HUDEP-2 (cell line): ENCODE results near the gene NXPE3.

ENCODE experiments used
- DNase-seq, 76 experiments: peaks; one replicate each; lab custom pipeline; 2025; ENCODE audit not compliant: unreplicated experiment in 76 of 76; lab: John Stamatoyannopoulos, UW

Gene NXPE3

DNA sequence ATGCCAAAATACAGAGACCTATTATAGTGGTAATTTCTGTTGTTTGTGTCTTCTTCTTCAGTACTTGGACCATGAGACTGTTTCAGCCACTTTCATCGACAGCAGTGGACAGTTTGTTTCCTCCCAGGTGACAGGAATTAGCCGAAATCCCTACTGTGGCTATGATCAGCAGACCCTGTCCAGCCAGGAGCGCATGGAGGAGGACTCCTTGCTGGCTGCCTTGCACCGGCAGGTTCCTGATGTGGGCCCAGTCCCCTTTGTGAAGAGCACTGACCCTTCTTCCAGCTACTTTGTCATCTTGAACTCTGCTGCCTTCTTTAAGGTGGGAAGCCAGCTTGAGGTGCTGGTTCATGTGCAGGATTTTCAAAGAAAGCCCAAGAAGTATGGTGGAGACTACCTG lies 22.2 kb downstream of the NXPE3 start:
- DNase-seq: no peak

DNA sequence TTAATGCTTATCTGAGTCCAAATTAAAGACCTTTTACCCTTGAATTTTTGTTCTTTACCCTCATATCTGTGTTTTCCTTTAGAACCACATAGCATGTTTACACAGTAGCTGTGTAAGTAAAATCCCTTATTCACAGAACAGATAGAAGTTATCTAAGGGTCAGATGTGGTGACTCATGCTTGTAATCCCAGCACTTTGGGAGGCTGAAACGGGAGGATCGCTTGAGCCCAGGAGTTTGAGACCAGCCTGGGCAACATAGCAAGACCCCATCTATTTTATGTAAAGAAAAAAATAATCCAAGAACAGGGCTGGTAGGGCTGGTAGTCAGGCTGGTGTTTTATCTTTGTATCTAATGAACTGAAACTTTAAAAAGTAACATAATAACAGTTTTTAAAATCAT lies 23.2 kb downstream of the NXPE3 start:
- no peak for DNase-seq

DNA sequence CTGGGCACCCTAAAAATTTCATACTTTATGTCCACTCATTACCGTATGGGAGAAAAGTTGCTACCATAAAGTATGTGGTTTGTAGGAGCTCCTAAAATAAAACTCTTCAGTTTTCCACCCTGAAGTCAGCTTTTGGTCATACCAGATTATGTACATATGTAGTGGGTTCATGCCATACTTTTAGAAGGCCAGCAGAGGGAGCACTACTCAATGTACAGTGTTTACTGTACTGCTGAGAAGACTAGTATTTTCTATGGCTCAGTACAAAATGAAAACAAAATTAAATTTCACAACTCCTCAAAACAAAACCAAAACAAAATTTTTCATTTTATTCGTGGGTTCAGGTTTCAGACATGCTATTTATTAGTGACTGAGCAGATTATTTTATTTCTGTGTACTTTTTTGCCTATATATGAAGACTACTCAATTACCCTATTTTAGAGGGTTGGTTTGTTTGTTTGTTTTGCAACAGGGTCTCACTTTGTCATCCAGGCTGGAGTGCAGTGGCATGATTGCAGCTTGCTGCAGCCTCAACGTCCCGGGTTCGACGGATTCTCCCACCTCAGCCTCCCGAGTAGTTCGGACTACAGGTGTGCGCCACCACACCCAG lies 24.3 kb downstream of the NXPE3 start:
- peak in 43 of 76 experiments; percentile 5 to 70 (median 34) for DNase-seq

DNA sequence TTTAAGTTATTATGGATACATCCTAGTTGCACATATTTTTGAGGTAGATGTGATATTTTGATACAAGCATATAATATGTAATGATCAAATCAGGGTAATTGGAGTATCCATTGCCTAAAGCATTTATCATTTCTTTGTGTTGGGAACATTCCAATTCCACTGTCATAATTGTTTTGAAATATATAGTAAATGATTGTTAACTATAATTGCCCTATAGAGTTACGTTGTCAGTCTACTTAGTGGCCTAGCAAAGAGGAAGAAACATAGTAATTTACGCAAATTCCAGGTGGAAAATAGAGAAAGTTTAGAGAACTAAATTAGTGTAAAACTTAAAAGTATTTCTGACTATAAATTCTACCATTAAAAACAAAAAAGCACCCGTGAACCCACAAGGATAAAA lies 24.9 kb downstream of the NXPE3 start:
- no peak for DNase-seq

DNA sequence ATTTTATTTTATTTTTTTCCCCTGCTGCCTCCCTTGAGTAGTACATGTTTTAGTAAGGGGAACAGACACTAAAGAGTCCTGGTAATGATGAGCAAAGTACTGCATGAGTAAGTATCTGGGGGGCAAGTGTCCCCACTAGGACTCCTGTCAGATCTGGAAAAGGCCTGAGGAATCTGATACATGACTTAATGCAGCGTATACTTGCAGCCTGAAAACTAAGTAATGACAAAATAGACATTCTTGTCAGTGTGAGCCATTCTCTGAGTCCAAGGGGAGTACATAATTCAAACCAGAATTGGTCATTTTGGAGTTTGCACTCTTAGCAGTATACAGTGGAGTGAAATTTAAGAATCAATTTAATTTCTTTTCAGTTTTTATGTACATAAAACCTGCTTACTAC lies 27.5 kb downstream of the NXPE3 start:
- DNase-seq: no peak

DNA sequence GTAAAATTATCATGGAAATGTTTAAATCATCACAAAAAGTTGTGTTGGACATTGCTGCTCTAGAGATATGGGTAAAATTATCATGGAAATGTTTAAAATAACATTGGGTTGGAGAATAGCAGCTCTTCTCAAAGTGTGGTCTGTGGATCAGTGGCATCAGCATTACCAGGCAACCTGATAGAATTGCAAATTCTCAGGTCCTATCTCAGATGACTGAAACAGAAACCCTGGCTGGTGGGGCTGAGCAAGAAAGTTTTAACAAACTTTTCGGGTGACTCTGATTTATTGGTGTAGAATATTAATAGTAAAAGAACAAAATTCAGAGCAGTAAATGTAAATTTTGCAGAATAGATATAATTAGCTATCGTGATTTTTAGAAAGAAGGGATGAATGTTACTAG lies 28.9 kb downstream of the NXPE3 start:
- no peak for DNase-seq

DNA sequence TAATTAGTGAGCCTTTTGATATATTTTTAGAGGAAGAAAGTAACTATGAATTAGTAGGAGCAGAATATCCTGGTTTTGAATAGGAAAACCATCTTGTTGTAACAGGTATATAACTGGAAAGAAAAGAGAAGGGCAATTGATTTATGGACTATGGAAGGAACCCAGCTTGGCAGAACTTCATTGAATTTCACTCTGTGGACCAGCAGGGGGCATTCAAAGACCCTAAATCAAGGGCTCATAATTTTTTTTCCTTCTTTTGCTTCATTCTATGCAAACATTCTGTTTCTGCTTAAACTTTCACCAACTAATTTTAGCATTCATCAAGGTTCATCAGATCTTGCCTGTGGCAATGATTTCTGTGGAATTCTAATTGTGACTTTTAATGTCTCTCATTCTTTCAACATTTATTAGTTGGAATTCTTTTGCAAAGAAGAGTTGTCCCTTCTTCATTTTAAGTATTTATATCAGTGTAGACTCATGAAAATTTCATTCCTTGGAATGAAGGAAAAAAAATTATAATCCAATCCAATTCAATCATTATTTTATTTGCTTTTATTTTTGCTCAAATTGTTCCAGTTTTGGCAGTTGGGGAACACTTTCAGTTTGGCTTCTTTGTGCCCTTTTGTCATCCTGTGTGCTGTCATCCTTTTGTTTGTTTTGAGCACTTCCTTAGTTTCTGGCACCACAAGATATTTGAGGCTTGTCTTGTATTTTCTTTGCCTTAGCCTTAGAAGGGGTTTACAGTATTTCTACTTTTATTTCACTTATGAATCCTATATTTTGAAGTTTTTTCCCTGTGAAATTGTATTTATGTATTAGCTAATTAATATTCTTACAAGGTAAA lies 30.4 kb downstream of the NXPE3 start:
- DNase-seq: peak in 8 of 76 experiments; percentile 2 to 25 (median 16)

DNA sequence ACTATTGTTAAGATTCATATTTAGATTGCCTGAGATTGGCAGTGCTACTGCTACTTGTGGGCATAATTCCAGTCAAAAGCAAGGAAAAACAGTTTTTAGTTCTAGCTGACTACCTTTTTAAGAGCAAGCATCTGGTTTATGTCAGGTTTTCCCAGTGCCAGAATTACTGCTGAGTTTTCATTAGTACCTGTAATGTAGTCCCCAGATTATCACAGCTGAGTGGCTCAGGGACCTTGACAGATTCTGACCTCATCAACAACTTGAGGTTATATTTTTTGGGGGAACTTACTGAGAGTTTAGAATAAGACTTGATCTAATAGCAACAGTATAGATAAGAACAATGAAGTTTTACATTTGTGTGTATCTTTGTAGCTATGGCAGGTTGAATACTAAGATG lies 31.0 kb downstream of the NXPE3 start:
- DNase-seq: no peak

DNA sequence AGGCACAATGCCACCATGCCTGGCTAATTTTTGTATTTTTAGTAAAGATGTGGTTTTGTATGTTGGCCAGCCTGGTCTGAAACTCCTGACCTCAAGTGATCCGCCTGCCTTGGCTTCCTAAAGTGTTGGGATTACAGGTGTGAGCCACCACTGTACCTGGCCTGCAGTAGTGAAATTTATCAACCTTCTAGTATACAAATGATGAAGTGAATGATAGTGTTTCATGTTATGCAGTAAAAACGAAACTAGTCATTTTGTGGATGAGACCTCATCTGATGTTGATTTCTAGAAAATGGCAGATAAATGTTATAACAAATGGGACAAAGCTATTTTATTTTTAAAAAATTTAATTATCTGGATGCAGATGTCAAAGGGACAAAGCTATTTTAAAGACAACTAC lies 32.9 kb downstream of the NXPE3 start:
- DNase-seq: no peak

DNA sequence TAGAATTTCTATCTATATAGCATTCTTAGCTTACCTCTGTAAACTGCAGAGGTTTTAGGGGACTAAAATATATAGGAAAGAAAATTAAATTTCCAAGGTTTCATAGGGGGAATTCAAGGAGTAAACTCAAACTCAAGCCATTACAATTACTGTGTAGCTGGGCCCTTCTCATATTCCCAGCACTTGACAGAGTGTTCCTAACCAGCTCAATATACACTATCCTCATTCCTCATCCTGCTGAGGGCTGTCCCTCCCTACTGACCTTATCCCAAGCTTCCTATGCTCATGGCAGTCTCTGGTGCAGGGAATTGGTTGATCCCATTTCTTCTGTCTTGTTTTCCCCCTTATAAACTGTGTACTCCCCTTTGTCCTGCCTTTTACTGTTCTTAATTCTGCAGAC lies 33.9 kb downstream of the NXPE3 start:
- no peak for DNase-seq

DNA sequence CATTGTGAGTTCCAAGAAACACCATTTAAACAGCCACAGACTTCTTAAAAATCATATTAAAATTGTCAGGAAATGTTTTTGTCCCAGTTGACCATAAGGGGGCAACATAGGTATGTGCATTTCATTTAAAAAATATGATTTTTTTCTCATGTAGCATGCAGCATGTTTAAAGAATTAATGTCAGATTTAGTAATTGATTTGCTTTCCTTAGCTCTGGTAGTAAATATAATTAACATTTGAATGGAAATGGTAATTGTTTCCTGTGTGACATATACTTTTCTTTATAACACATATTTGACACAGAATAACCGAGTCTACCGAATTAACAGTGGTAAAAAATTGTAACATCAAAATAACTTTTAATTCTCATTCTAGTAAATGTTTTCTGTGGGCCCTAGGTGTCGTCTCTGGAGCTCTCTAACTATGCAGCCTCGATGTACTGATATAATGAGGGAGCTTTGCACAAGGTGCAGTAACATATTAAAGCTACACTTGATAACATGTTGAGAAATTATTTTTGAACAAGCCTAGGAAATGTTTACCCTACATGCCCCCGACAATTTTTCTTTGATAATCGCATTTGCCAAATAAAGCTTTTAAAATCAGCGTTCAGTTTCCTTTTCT lies 34.9 kb downstream of the NXPE3 start:
- peak in 7 of 76 experiments; percentile 4 to 22 (median 15) for DNase-seq

DNA sequence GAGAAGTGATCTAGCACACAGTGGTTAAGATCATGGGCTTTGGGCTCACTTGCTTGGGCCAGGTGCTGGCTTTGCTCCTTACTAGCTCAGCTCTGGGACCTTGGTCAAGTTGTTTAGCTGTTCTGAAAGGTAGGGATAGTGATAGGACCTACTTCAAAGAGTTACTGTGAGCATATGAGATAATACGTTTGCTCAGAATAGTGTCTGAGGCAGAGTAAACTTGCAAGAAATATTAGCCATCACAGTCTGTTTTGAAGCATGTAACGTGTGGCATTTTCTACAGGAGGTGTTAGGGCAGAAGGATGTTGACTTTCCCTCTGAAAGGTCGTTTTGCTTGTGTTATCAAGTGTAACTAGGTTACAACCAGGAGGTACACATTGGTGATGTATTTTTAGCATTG lies 35.8 kb downstream of the NXPE3 start:
- no peak for DNase-seq

DNA sequence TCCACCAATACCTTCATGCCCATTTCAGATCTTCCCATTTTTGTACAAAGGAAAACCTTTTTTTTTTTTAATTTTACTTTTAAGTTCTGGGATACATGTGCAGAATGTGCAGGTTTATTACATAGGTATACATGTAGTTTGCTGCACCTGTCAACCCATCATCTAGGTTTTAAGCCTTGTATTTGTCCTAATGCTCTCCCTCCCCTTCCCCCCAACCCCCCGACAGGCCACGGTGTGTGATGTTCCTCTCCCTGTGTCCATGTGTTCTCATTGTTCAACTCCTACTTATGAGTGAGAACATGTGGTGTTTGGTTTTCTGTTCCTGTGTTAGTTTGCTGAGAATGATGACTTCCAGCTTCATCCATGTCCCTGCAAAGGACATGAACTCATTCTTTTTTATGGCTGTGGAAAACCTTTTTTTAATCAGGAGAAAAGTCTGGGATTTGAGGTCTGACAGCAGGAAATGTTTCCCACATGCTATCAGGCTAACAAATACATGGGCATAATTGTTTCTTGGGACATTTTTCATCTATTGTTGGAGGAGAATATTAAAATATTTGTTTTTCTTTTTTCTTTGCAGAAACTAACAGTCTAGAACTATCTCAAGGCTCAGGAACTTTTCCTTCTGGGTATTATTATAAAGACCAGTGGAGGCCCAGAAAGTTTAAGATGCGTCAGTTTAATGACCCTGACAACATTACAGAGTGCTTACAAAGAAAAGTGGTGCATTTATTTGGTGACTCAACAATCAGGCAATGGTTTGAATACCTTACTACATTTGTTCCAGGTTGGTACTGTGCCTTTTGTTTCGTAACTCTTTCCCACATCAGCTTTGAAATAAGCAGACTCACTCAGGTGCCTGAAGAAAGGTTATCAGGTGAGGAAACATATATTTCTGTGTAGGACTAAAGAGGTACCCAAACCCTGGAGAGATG lies 37.5 kb downstream of the NXPE3 start:
- DNase-seq: no peak

DNA sequence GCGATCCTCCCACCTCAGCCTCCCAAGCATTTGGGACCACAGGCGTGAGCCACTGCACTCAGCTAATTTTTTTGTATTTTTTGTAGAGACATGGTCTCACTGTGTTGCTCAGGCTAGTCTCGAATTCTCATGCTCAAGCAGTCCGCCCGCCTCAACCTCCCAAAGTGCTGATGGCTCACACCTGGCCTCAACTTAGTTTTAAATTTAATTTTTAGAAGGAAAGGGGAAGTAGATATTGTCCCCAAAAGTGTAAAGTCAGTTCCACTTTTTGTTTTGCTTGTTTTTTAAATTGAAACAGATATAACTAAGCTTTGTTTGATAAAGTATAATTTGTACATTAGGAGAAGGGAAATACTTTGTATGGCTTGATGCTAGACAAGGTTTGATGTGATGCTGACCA lies 39.0 kb downstream of the NXPE3 start:
- no peak for DNase-seq

DNA sequence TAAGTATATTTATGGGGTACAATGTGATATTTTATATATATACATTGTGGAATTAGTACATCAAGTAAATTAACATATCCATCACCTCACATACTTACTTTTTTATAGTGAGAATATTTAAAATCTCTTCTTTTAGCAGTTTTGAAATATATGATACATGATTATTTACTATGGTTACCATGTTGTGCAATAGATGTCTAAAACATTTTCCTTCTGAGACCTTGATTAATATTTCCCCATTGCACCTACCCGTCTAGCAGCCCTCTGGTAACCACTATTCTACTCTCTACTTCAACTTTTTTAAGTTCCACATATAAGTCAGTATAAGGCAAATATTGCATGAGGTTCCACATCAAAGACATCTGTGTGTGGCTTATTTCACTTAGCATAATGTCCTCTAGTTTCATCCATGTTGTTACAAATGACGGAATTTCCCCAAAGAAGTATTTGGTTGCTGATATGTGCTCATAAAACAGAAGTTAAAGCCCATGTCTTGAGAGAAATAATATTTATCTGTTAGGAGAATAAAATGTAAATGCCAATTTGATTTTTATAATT lies 40.7 kb downstream of the NXPE3 start:
- DNase-seq: no peak

DNA sequence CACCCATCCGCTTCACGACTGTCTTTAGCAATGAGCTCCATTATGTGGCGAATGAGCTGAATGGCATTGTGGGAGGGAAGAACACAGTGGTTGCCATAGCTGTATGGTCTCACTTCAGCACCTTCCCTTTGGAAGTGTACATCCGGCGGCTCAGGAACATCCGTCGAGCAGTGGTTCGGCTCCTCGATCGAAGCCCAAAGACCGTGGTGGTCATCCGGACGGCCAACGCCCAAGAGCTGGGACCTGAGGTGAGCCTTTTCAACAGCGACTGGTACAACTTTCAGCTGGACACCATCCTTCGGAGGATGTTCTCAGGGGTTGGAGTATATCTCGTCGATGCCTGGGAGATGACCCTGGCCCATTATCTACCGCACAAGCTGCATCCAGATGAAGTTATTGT lies 42.5 kb downstream of the NXPE3 start:
- DNase-seq: no peak

DNA sequence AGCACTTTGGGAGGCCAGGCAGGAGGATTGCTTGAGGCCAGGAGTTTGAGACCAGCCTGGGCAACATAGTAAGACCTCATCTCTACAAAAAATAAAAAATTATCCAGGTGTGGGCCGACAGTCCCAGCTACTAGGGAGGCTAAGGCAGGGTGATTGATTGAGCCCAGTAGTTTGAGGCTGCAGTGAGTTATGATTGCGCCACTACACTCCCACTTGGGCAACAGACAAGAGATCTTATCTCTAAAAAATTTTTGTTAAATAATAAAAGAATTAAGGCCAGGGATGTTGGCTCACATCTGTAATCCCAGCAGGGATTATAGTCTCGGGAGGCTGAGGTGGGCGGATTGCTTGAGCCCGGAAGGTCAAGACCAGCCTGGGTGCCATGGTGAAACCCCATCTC lies 44.5 kb downstream of the NXPE3 start:
- no peak for DNase-seq

DNA sequence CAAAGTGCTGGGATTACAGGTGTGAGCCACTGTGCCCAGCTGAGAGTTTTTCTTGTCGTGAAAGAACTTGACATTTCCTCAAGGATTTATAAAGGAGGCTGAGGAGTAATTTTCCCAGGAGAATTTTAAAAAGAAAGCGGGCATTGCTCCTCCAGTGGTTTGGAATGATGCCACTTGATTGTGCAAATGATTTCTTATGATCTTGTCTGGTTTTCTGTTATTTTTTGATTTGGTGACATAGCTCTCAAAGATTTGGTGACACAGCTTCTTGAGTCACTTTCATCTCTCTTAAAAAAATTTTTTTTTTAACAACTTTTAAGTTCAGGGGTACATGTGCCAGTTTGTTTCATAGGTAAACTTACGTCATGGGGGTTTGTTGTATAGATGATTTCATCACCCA lies 45.7 kb downstream of the NXPE3 start:
- no peak for DNase-seq

DNA sequence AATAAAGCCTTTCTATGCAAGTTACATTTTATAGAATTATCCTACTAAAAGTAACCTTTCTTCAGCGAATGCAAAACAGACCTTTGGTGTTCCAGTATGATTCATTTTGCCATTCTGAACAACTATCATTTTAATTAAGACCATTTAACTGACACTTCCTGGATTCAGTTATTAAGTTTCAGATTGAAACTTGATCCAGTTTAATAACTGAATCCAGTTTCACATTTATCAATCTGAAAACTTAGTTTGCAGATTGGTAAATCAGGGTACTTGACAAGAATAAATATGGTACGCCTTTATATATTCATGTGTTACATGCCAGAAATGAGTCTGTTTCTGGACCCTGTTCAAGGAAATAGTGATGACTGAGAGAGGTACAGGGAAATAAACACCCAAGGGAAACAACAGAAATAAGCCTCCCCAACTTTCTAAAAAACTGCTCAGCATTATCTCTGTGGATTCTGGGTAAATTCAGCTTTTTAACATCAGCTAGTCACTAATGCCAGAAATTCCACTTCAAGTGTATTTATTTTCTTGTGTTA lies 47.0 kb downstream of the NXPE3 start:
- no peak for DNase-seq
